Smooth muscle cell (in vitro differentiated cells): Measurements from ENCODE around the gene DUSP9. TPM values are rescaled to one million over a fixed set of nuclear protein-coding genes. Genes with fewer than 3 reads are reported as not detected.

Experiments
- DNase-seq: peaks from one replicate; lab custom pipeline; 2025; ENCODE audit not compliant: unreplicated experiment; lab: John Stamatoyannopoulos, UW
- H2AFZ ChIP-seq: fragments of 200-600 bp; sonication (generic); 2 replicates; pipeline ENCODE4 v1.6.0; 2016; ENCODE audit warnings: antibody characterized with exemption, low read depth, mild to moderate bottlenecking
- H3F3A ChIP-seq: fragments of 200-600 bp; sonication (generic); 2 replicates; pipeline ENCODE4 v1.6.0; 2017; ENCODE audit warnings: antibody characterized with exemption, low read depth
- H3K27ac ChIP-seq: fragments of 200-600 bp; sonication (generic); 2 replicates; pipeline ENCODE4 v1.5.1; 2016; ENCODE audit warnings: low read depth, mild to moderate bottlenecking
- H3K27me3 ChIP-seq: fragments of 200-600 bp; sonication (generic); 2 replicates; pipeline ENCODE4 v1.6.1; 2016; ENCODE audit warnings: low read depth, mild to moderate bottlenecking
- H3K36me3 ChIP-seq: fragments of 200-600 bp; sonication (generic); 2 replicates; pipeline ENCODE4 v1.5.1; 2016; ENCODE audit warnings: low read depth
- H3K4me1 ChIP-seq: fragments of 200-600 bp; sonication (generic); 2 replicates; pipeline ENCODE4 v1.5.1; 2016; ENCODE audit warnings: low read depth
- H3K4me2 ChIP-seq: fragments of 200-600 bp; sonication (generic); 2 replicates; pipeline ENCODE4 v1.6.0; 2016; ENCODE audit warnings: mild to moderate bottlenecking
- H3K4me3 ChIP-seq: fragments of 200-600 bp; sonication (generic); 2 replicates; pipeline ENCODE4 v1.5.1; 2016; ENCODE audit warnings: mild to moderate bottlenecking
- H3K79me2 ChIP-seq: fragments of 200-600 bp; sonication (generic); 2 replicates; pipeline ENCODE4 v1.6.0; 2016; ENCODE audit warnings: low read depth, mild to moderate bottlenecking
- H3K9ac ChIP-seq: fragments of 200-600 bp; sonication (generic); 2 replicates; pipeline ENCODE4 v1.6.0; 2016; ENCODE audit warnings: low read depth
- H3K9me3 ChIP-seq: fragments of 200-600 bp; sonication (generic); replicated peaks from 2 replicates; pipeline ENCODE4 v1.5.1; 2016; ENCODE audit warnings: low read depth
- H4K20me1 ChIP-seq: fragments of 200-600 bp; sonication (generic); 2 replicates; pipeline ENCODE4 v1.6.0; 2016; ENCODE audit warnings: low read depth
- CTCF ChIP-seq: fragments of 200-600 bp; sonication (generic); IDR thresholded peaks from 2 replicates; pipeline ENCODE4 v1.5.1; 2017; ENCODE audit warnings: borderline replicate concordance, mild to moderate bottlenecking, antibody characterized with exemption; ENCODE audit not compliant: insufficient read depth, poor library complexity, severe bottlenecking
- WGBS: methylation state at CpG from one replicate; pipeline ENCODE4 v1.1.7; 2016; ENCODE audit warnings: low lambda C conversion rate; 5-methylcytosine and 5-hydroxymethylcytosine counted together
- polyA plus RNA-seq: library from polyadenylated mRNA; unstranded; fragments of >200 nt; fragmentation: Nextera tagmentation; extraction: Ambion mirVana; gene quantifications from 2 replicates; pipeline ENCODE4 v1.2.1, GENCODE V29; 2016
- total RNA-seq: library from RNA; depleted of rRNA; stranded (reverse); fragments of >200 nt; gene quantifications from 2 replicates; pipeline ENCODE4 v1.2.3, GENCODE V29; 2014

The DUSP9 gene
- total and polyA plus RNA-seq, 2 experiments from 2014 or later = 3.0 to 11.3 TPM

DNA sequence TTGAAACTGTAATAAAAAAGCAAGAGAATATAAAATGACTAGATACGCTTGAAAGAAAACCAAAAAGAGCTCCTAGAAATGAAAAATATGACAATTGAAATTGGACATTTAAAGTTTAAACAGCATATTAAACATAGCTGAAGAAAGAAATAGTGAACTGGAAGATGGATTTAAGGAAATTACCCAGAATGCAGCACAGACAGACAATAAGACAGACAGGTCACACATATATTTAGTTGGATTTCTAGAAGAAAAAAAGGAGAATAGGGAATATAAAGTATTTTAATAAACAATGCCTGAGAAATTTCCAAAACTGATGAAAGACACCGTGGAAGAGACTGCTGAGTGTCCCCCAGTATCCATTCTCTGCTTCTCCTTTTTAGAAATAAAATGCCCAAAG, 6.6 kb downstream of the DUSP9 start:
- no peak overlapping the region for H2AFZ ChIP-seq
- no peak for DNase-seq
- H4K20me1 ChIP-seq = no peaks in the 10 kb centered on the region
- no peak overlapping the region for H3K27ac ChIP-seq
- no peaks in the 10 kb centered on the region for H3K36me3 ChIP-seq
- no peak overlapping the region for H3K4me2 ChIP-seq
- no peaks in the 10 kb centered on the region for H3K27me3 ChIP-seq
- no peaks in the 10 kb centered on the region for H3F3A ChIP-seq
- H3K9me3 ChIP-seq = no peaks in the 10 kb centered on the region
- no peaks in the 10 kb centered on the region for H3K79me2 ChIP-seq
- H3K4me1 ChIP-seq = no peaks in the 10 kb centered on the region
- no peak for TF ChIP-seq CTCF
- no peak overlapping the region for H3K4me3 ChIP-seq
- 83% methylated on average over 2 of the region's 2 CpGs for WGBS
- H3K9ac ChIP-seq = no peak overlapping the region

DNA sequence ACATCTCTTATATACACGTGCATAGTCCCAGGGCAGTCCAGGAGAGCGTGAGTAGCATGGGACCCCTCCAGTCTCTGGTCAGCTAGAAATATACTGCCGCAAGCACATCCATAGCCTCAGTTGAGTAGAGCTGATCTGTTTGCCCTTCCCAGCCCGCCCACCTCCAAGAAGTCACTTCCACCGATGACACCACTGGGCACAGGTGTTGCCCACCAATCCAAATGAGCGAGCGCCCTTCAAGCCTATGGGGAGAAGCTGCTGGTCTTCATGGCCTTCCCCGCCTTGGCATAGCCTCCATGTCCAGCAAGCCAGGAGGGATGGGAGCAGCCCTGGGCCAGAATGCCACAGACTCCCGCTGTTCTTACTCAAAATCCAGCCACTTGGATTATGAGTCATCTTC, 10.2 kb downstream of the DUSP9 start:
- WGBS = 79% methylated on average over 9 of the region's 9 CpGs
- Histone ChIP-seq H3K27ac (no peak overlapping the region), H2AFZ (no peak overlapping the region)

GRCh38 chrX:153659268-153659667, 12.3 kb downstream of the DUSP9 start:
- DNase-seq = no peak
- 89% methylated on average over 3 of the region's 3 CpGs for WGBS
- no peak overlapping the region for H3K27ac ChIP-seq
- no peaks in the 10 kb centered on the region for H3F3A ChIP-seq
- no peaks in the 10 kb centered on the region for H3K79me2 ChIP-seq
- no peak overlapping the region for H3K9ac ChIP-seq
- H3K36me3 ChIP-seq = no peaks in the 10 kb centered on the region
- H3K4me1 ChIP-seq = no peaks in the 10 kb centered on the region
- H3K4me2 ChIP-seq = no peak overlapping the region
- peaks cover 25% of the 10 kb centered on the region for H3K27me3 ChIP-seq
- no peak for TF ChIP-seq CTCF
- no peak overlapping the region for H3K4me3 ChIP-seq
- no peak overlapping the region for H2AFZ ChIP-seq
- no peaks in the 10 kb centered on the region for H3K9me3 ChIP-seq
- no peaks in the 10 kb centered on the region for H4K20me1 ChIP-seq

More for the DNA sequence above, 10.2 kb downstream of the DUSP9 start:
- no peak overlapping the region for H3K9ac ChIP-seq
- H3K27me3 ChIP-seq = peaks cover 13% of the 10 kb centered on the region
- no peak for DNase-seq
- no peaks in the 10 kb centered on the region for H3K4me1 ChIP-seq
- H3K79me2 ChIP-seq = no peaks in the 10 kb centered on the region
- H3K4me3 ChIP-seq = no peak overlapping the region
- no peak for TF ChIP-seq CTCF
- no peaks in the 10 kb centered on the region for H4K20me1 ChIP-seq
- H3K36me3 ChIP-seq = no peaks in the 10 kb centered on the region
- H3K9me3 ChIP-seq = no peaks in the 10 kb centered on the region
- H3F3A ChIP-seq = no peaks in the 10 kb centered on the region
- H3K4me2 ChIP-seq = no peak overlapping the region

DNA sequence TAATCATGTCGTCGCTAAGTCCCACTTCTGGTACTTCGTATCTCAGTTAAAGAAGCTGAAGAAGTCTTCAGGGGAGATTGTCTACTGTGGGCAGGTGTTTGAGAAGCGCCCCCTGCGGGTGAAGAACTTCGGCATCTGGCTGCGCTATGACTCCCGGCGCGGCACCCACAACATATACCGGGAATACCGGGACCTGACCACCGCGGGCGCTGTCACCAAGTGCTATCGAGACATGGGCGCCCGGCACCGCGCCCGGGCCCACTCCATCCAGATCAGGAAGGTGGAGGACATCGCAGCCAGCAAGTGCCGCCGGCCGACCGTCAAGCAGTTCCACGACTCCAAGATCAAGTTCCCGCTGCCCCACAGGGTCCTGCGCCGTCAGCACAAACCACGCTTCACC, 15.3 kb downstream of the DUSP9 start:
- H3K27me3 ChIP-seq = peaks cover 33% of the 10 kb centered on the region
- no peaks in the 10 kb centered on the region for H3K9me3 ChIP-seq
- H3F3A ChIP-seq = no peaks in the 10 kb centered on the region
- DNase-seq = no peak
- H3K9ac ChIP-seq = no peak overlapping the region
- H4K20me1 ChIP-seq = no peaks in the 10 kb centered on the region
- no peaks in the 10 kb centered on the region for H3K79me2 ChIP-seq
- no peaks in the 10 kb centered on the region for H3K36me3 ChIP-seq
- H3K4me3 ChIP-seq = peak overlapping the region; percentile 26
- no peaks in the 10 kb centered on the region for H3K4me1 ChIP-seq
- TF ChIP-seq CTCF = peak; percentile 42
- H3K27ac ChIP-seq = no peak overlapping the region
- H2AFZ ChIP-seq = no peak overlapping the region
- 51% methylated on average over 31 of the region's 31 CpGs for WGBS
- H3K4me2 ChIP-seq = peak overlapping the region; percentile 40
